Peyer's patch (tissue), 4 donors: ENCODE results near the gene EPN1. TPM values are rescaled to one million over a fixed set of nuclear protein-coding genes. Genes with fewer than 3 reads are reported as not detected.
A peak's percentile ranks its signal among the peaks of the same experiment; 100 is the strongest.

ENCODE experiments used
- DNase-seq, 3 donors: peaks; one replicate each; pipeline ENCODE4 v3.0.0-alpha.2; 2017 to 2019
- H3K27ac ChIP-seq, 4 donors: fragments of 200-600 bp; sonication (generic); one replicate each; pipeline ENCODE4 v1.5.1; 2016 to 2019
- H3K27me3 ChIP-seq, 2 donors: fragments of 200-600 bp; sonication (generic); one replicate each; pipeline ENCODE4 v1.5.1; 2019
- H3K36me3 ChIP-seq, 3 donors: fragments of 200-600 bp; sonication (generic); one replicate each; pipeline ENCODE4 v1.5.1; 2016 to 2019
- H3K4me1 ChIP-seq, 4 donors: fragments of 200-600 bp; sonication (generic); one replicate each; pipeline ENCODE4 v1.5.1; 2016 to 2019
- H3K4me3 ChIP-seq, 4 donors: fragments of 200-600 bp; sonication (generic); 1 replicate in 3 of 4; 2 replicates in 1 of 4; pipeline ENCODE4 v1.5.1; 2016 to 2019; ENCODE audit warnings: mild to moderate bottlenecking in 1 of 4
- H3K9me3 ChIP-seq, 4 donors: fragments of 200-600 bp; sonication (generic); one replicate each; pipeline ENCODE4 v1.5.1; 2016 to 2019; ENCODE audit warnings: mild to moderate bottlenecking in 1 of 4
- CTCF ChIP-seq, 6 experiments: fragments of 450-650 bp in 4 of 6; fragments of 200-600 bp in 2 of 6; sonication (generic) in 1 of 6; IDR thresholded peaks; one replicate each; pipeline ENCODE4 v1.5.1; 2017 to 2019; ENCODE audit warnings: antibody characterized with exemption in 6 of 6, mild to moderate bottlenecking in 3 of 6, moderate library complexity in 1 of 6
- POLR2A ChIP-seq, 2 donors: fragments of 450-650 bp; IDR thresholded peaks; one replicate each; pipeline ENCODE4 v1.5.1; 2017; ENCODE audit warnings: antibody characterized with exemption in 2 of 2, mild to moderate bottlenecking in 2 of 2, moderate library complexity in 2 of 2
- total RNA-seq, 4 donors: library from RNA; depleted of rRNA; stranded (reverse); fragments of >200 nt; gene quantifications; one replicate each; pipeline ENCODE4 v1.1.0, GENCODE V29; 2016

EPN1 gene
- total RNA-seq, 4 donors from 2014 or later = 120 to 241 (median 163) TPM

DNA sequence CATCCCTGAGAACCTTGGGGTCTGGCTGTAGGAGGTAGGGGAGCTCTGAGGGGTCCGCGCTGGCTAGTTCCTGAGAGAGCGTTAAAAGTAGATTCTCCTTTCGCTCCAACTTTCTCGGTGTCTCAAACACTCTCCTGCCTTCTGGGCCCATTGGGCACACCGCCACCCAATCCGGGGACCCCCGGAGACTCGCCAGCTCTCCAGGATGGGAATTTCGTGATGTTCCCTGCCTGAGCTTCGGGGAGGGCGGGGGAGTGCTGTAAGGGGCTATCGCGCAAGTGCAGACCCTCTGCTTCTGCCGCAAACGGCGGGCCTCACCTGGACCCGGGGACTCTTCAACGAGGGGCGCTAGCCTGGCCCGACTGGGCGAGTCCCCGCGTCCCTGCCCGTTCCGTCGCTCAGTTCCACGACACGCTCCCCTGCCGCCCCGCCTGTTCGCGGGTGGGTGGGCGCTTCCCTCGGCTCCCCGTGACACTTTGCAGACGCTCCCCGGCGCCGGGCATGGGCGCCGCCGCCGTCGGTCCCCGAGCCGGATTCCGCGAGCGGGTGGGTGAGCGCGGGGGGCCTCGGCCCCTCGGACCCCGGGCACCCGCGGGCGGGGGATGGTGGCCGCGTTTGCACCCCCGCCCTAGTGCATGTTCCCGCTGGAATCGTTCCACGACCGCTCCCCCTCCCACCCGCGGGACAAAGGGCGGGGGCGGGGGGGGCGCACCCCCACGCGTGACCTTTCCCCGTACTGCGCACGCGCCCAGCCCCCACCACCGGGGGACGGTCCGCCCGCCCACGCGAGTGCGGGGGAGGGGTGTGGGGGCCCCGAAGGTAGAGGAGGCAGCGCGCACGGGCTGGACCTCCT, 27.1 kb upstream of the EPN1 start, which contains the start of gene CCDC106:
Gene CCDC106 (plus strand): TSS at position 481 of the 853 bp plus-strand sequence. CDS start 835 bp downstream, outside the sequence.
- peak; percentile 72 to 81 (median 74) for DNase-seq
- no peak for TF ChIP-seq CTCF (IDR thresholded peaks at IDR 0.05)
- TF ChIP-seq POLR2A (IDR thresholded peaks at IDR 0.05) = no peak
- peaks cover 0 to 10% (median 0%) of the 10 kb centered on the region in 3 donors for H3K36me3 ChIP-seq
- H3K9me3 ChIP-seq = no peaks in the 10 kb centered on the region
- H3K4me3 ChIP-seq = peak within 1 kb of the TSS; percentile 78 to 93 (median 86)
- H3K27ac ChIP-seq = peak within 1 kb of the TSS; percentile 77 to 96 (median 80)
- H3K27me3 ChIP-seq = no peaks in the 10 kb centered on the region
- peaks cover 3 to 36% (median 26%) of the 10 kb centered on the region in 4 donors for H3K4me1 ChIP-seq

GRCh38 chr19:55648585-55649267, 26.3 kb upstream of the EPN1 start:
- no peak for DNase-seq
- peaks cover 3 to 37% (median 27%) of the 10 kb centered on the region in 4 donors for H3K4me1 ChIP-seq
- H3K9me3 ChIP-seq = no peaks in the 10 kb centered on the region

GRCh38 chr19:55649268-55650125, 25.5 kb upstream of the EPN1 start:
- Histone ChIP-seq H3K9me3 (no peaks in the 10 kb centered on the region), H3K4me1 (peaks cover under 1 to 29% (median 21%) of the 10 kb centered on the region in 4 donors), H3K36me3 (peaks cover 0 to 10% (median 0%) of the 10 kb centered on the region in 3 donors), H3K27me3 (no peaks in the 10 kb centered on the region), H3K4me3 (peak overlapping the region in 2 of 4 donors; percentile 79 to 93), H3K27ac (peak overlapping the region in 1 of 4 donors; percentile 96)
- TF ChIP-seq CTCF (IDR thresholded peaks at IDR 0.05) (no peak), POLR2A (IDR thresholded peaks at IDR 0.05) (no peak)
- no peak for DNase-seq

More at GRCh38 chr19:55648585-55649267, 26.3 kb upstream of the EPN1 start:
- Histone ChIP-seq H3K4me3 (peak overlapping the region; percentile 78 to 93 (median 86)), H3K27ac (peak overlapping the region; percentile 77 to 96 (median 80)), H3K27me3 (no peaks in the 10 kb centered on the region), H3K36me3 (peaks cover 0 to 10% (median 0%) of the 10 kb centered on the region in 3 donors)
- no peak for TF ChIP-seq POLR2A (IDR thresholded peaks at IDR 0.05)
- no peak for TF ChIP-seq CTCF (IDR thresholded peaks at IDR 0.05)

DNA sequence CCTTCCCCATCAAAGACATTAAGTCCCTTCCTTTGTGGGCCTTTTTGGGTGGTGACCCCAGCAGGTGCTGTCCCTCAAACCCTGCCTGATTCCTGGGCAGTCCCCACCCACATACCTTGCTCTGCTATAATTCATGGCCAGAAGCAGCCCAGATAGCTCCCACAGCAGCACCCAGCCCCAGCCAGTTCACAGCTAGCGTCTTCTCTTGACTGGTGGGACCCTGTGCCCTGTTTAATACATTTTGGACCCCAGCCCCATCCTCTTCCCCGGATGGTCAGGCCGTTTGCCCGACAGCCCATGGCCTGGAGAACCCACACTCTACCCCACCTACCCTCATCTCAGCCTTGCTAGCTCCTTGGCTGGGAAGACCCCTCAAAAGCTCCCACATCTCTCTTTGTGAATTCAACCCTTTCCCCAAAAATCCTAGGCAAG, 24.9 kb upstream of the EPN1 start:
- no peak overlapping the region for H3K27ac ChIP-seq
- TF ChIP-seq CTCF (IDR thresholded peaks at IDR 0.05) = no peak
- no peak for TF ChIP-seq POLR2A (IDR thresholded peaks at IDR 0.05)
- peaks cover 0 to 26% (median 16%) of the 10 kb centered on the region in 4 donors for H3K4me1 ChIP-seq

More for the DNA sequence above, 24.9 kb upstream of the EPN1 start:
- H3K4me3 ChIP-seq = no peak overlapping the region
- no peaks in the 10 kb centered on the region for H3K9me3 ChIP-seq
- DNase-seq = no peak
- H3K36me3 ChIP-seq = peaks cover 0 to 3% (median 0%) of the 10 kb centered on the region in 3 donors
- no peaks in the 10 kb centered on the region for H3K27me3 ChIP-seq
